ENCODE data around the gene SPPL3.

Gene SPPL3

DNA sequence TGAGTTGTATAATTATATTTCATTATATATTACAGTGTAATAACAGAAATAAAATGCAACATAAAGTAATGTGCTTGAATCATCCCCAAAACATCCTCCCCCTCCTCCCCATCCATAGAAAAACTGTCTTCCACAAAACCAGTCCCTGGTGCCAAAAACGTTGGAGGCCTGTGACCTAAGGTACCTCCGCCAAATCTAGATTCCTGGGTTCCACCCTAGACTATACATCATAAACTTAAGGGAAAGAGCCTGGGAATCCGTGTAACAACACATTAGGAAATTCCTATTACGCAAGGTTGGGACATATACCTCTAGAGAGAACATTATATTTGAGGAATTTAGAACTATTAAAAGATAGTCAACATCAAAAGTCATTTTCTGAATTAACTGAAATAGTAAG is 38.0 kb downstream of the SPPL3 start:
- POLR2A ChIA-PET, result no interaction called here
- CTCF ChIA-PET, result no interaction called here
- TF ChIP-seq BCL11B (tag by site-specific recombination; IDR thresholded peaks at IDR 0.05; ENCODE audit: low read depth) (no peak), ZNF626 (tag by site-specific recombination; IDR thresholded peaks at IDR 0.05) (no peak), EGR2 (tag by site-specific recombination; IDR thresholded peaks at IDR 0.05; ENCODE audit: low read depth) (no peak), ZBTB8A (tag by site-specific recombination; IDR thresholded peaks at IDR 0.05) (no peak)
- TF ChIP-seq, protein P1, sequence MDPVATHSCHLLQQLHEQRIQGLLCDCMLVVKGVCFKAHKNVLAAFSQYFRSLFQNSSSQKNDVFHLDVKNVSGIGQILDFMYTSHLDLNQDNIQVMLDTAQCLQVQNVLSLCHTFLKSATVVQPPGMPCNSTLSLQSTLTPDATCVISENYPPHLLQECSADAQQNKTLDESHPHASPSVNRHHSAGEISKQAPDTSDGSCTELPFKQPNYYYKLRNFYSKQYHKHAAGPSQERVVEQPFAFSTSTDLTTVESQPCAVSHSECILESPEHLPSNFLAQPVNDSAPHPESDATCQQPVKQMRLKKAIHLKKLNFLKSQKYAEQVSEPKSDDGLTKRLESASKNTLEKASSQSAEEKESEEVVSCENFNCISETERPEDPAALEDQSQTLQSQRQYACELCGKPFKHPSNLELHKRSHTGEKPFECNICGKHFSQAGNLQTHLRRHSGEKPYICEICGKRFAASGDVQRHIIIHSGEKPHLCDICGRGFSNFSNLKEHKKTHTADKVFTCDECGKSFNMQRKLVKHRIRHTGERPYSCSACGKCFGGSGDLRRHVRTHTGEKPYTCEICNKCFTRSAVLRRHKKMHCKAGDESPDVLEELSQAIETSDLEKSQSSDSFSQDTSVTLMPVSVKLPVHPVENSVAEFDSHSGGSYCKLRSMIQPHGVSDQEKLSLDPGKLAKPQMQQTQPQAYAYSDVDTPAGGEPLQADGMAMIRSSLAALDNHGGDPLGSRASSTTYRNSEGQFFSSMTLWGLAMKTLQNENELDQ (tag by site-specific recombination; IDR thresholded peaks at IDR 0.05; ENCODE audit: low read depth), result no peak
- H3K27ac ChIP-seq (ENCODE audit: extremely low read depth, low read depth, low read length), result no peak overlapping the region
- no peak overlapping the region for H3K4me3 ChIP-seq (ENCODE audit: low read depth, low read length)
- H3K9me3 ChIP-seq (ENCODE audit: control insufficient read depth, insufficient read depth, low read depth, low read length), result no peaks in the 10 kb centered on the region
- peaks cover 0 to 7% of the 10 kb centered on the region in 2 experiments; a peak in 1 of 3 replicates for H3K36me3 ChIP-seq (ENCODE audit: control insufficient read depth in 2 of 2, insufficient read depth in 1 of 2, low read length in 2 of 2)
- 0 out of 2 replicates have a peak, but pooled peaks cover 5% of the 10 kb centered on the region for H3K4me1 ChIP-seq (ENCODE audit: control insufficient read depth, insufficient read depth, low read length)

DNA sequence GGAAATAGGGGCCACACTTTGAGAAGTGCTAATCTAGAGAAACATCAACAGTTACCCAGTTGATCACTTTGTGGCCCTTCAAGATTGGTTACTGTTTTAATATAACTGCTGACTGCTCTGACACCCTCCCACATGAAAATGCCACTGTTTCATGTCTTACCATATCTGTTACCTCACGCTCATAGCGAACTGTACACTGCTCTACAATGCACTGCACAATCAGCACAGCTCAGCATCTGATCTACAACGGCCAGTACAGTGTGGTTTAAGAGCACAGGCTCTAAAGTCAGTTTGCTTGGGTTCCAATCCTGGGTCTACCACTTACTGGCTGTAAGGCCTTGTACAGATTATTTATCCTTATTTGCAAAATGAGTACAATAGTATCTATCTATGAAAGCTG is 39.1 kb downstream of the SPPL3 start:
- H3K9me3 ChIP-seq (ENCODE audit: control insufficient read depth, insufficient read depth, low read depth, low read length), result no peaks in the 10 kb centered on the region
- ChIA-PET POLR2A (no interaction called here), CTCF (interaction anchor here (1.4 kb wide), 1 partner anchor 13 kb away, joined by 4 read pairs; no protein-coding TSS in a partner anchor)
- 0 out of 2 replicates have a peak, but pooled peaks cover 5% of the 10 kb centered on the region for H3K4me1 ChIP-seq (ENCODE audit: control insufficient read depth, insufficient read depth, low read length)
- H3K4me3 ChIP-seq (ENCODE audit: low read depth, low read length), result no peak overlapping the region
- peaks cover 0 to 7% of the 10 kb centered on the region in 2 experiments; a peak in 1 of 3 replicates for H3K36me3 ChIP-seq (ENCODE audit: control insufficient read depth in 2 of 2, insufficient read depth in 1 of 2, low read length in 2 of 2)
- TF ChIP-seq GLI4 (tag by site-specific recombination; IDR thresholded peaks at IDR 0.05) (no peak), ZNF473 (tag by site-specific recombination; IDR thresholded peaks at IDR 0.05) (no peak), ZNF548 (tag by site-specific recombination; IDR thresholded peaks at IDR 0.05) (no peak), ZNF311 (tag by site-specific recombination; IDR thresholded peaks at IDR 0.05; ENCODE audit: borderline replicate concordance) (no peak), ZNF324 (tag by site-specific recombination; IDR thresholded peaks at IDR 0.05) (no peak), MZF1 (tag by site-specific recombination; IDR thresholded peaks at IDR 0.05; ENCODE audit: borderline replicate concordance) (no peak), ZNF202 (tag by site-specific recombination; IDR thresholded peaks at IDR 0.05; ENCODE audit: borderline replicate concordance) (no peak), ZNF133 (tag by site-specific recombination; IDR thresholded peaks at IDR 0.05) (no peak)
- TF ChIP-seq, protein P2, sequence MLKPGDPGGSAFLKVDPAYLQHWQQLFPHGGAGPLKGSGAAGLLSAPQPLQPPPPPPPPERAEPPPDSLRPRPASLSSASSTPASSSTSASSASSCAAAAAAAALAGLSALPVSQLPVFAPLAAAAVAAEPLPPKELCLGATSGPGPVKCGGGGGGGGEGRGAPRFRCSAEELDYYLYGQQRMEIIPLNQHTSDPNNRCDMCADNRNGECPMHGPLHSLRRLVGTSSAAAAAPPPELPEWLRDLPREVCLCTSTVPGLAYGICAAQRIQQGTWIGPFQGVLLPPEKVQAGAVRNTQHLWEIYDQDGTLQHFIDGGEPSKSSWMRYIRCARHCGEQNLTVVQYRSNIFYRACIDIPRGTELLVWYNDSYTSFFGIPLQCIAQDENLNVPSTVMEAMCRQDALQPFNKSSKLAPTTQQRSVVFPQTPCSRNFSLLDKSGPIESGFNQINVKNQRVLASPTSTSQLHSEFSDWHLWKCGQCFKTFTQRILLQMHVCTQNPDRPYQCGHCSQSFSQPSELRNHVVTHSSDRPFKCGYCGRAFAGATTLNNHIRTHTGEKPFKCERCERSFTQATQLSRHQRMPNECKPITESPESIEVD (tag by site-specific recombination; IDR thresholded peaks at IDR 0.05), result no peak
- TF ChIP-seq, protein P3, sequence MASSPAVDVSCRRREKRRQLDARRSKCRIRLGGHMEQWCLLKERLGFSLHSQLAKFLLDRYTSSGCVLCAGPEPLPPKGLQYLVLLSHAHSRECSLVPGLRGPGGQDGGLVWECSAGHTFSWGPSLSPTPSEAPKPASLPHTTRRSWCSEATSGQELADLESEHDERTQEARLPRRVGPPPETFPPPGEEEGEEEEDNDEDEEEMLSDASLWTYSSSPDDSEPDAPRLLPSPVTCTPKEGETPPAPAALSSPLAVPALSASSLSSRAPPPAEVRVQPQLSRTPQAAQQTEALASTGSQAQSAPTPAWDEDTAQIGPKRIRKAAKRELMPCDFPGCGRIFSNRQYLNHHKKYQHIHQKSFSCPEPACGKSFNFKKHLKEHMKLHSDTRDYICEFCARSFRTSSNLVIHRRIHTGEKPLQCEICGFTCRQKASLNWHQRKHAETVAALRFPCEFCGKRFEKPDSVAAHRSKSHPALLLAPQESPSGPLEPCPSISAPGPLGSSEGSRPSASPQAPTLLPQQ (tag by site-specific recombination; IDR thresholded peaks at IDR 0.05), result no peak
- no peak overlapping the region for H3K27ac ChIP-seq (ENCODE audit: extremely low read depth, low read depth, low read length)

DNA sequence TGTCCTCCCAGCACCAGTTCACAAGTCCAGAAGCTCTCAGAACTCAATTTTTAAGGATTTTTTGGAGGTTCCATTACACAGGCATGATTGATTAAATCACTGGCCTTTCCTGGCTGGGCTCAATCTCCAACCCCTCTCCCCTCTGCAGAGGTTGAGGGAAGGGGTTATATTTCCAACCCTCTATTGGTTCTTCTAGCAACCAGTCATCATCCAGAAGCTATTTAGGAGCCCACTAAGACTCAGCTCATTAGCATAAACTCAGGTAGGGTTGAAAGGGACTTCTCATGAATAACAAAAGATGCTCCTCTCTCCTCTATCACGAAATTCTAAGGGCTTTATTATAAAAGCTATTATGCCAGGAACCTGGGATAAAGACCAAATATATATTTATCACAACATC is 41.5 kb downstream of the SPPL3 start:
- POLR2A ChIA-PET, result no interaction called here
- TF ChIP-seq ZNF561 (tag by site-specific recombination; IDR thresholded peaks at IDR 0.05; ENCODE audit: borderline replicate concordance) (no peak), ZFP37 (tag by site-specific recombination; IDR thresholded peaks at IDR 0.05) (no peak), ZNF621 (tag by site-specific recombination; IDR thresholded peaks at IDR 0.05) (no peak), TRIM28 (IDR thresholded peaks at IDR 0.05; ENCODE audit: borderline replicate concordance, low read length) (no peak), ZNF560 (tag by site-specific recombination; IDR thresholded peaks at IDR 0.05; ENCODE audit: borderline replicate concordance) (no peak)
- TF ChIP-seq, protein P4, sequence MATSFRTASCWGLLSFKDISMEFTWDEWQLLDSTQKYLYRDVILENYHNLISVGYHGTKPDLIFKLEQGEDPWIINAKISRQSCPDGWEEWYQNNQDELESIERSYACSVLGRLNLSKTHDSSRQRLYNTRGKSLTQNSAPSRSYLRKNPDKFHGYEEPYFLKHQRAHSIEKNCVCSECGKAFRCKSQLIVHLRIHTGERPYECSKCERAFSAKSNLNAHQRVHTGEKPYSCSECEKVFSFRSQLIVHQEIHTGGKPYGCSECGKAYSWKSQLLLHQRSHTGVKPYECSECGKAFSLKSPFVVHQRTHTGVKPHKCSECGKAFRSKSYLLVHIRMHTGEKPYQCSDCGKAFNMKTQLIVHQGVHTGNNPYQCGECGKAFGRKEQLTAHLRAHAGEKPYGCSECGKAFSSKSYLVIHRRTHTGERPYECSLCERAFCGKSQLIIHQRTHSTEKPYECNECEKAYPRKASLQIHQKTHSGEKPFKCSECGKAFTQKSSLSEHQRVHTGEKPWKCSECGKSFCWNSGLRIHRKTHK (tag by site-specific recombination; IDR thresholded peaks at IDR 0.05), result no peak
- TF ChIP-seq, protein P5, sequence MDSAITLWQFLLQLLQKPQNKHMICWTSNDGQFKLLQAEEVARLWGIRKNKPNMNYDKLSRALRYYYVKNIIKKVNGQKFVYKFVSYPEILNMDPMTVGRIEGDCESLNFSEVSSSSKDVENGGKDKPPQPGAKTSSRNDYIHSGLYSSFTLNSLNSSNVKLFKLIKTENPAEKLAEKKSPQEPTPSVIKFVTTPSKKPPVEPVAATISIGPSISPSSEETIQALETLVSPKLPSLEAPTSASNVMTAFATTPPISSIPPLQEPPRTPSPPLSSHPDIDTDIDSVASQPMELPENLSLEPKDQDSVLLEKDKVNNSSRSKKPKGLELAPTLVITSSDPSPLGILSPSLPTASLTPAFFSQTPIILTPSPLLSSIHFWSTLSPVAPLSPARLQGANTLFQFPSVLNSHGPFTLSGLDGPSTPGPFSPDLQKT (IDR thresholded peaks at IDR 0.05; ENCODE audit: borderline replicate concordance, low read depth, low read length), result no peak
- TF ChIP-seq, protein P2 (tag by site-specific recombination; IDR thresholded peaks at IDR 0.05), result no peak

More for the DNA sequence above, 41.5 kb downstream of the SPPL3 start:
- Histone ChIP-seq H3K4me3 (ENCODE audit: low read depth, low read length) (no peak overlapping the region), H3K9me3 (ENCODE audit: control insufficient read depth, insufficient read depth, low read depth, low read length) (no peaks in the 10 kb centered on the region), H3K36me3 (ENCODE audit: control insufficient read depth in 2 of 2, insufficient read depth in 1 of 2, low read length in 2 of 2) (peaks cover 0 to 2% of the 10 kb centered on the region in 2 experiments; a peak in 1 of 3 replicates), H3K27ac (ENCODE audit: extremely low read depth, low read depth, low read length) (no peak overlapping the region), H3K4me1 (ENCODE audit: control insufficient read depth, insufficient read depth, low read length) (0 out of 2 replicates have a peak, but pooled peaks cover 5% of the 10 kb centered on the region)
- CTCF ChIA-PET, result interaction anchor here (0.6 kb wide), 1 partner anchor 18 kb away, joined by 3 read pairs; no protein-coding TSS in a partner anchor

All from HEK293 (cell line).